HL-60 (cell line): ENCODE data around the gene TANC1.

Experiments used
- POLR2AphosphoS5 ChIP-seq: IDR thresholded peaks from 2 replicates; pipeline ENCODE4 v1.6.1; 2012; ENCODE audit warnings: low read depth
- REST ChIP-seq: IDR thresholded peaks from 2 replicates; pipeline ENCODE4 v1.6.1; 2012; ENCODE audit warnings: low read depth; ENCODE audit not compliant: insufficient replicate concordance
- SPI1 ChIP-seq: IDR thresholded peaks from 2 replicates; pipeline ENCODE4 v1.6.1; 2012; ENCODE audit warnings: low read depth, mild to moderate bottlenecking, borderline replicate concordance
- TF ChIP-seq, protein P1 (sequence below): IDR thresholded peaks from one replicate; pipeline ENCODE4 v1.5.1; 2011; ENCODE audit warnings: low read length, control low read depth, inconsistent platforms; ENCODE audit not compliant: insufficient read depth

GRCh38 chr2:159095813-159096212, 127.4 kb downstream of the TANC1 start:
- TF ChIP-seq, protein P1, sequence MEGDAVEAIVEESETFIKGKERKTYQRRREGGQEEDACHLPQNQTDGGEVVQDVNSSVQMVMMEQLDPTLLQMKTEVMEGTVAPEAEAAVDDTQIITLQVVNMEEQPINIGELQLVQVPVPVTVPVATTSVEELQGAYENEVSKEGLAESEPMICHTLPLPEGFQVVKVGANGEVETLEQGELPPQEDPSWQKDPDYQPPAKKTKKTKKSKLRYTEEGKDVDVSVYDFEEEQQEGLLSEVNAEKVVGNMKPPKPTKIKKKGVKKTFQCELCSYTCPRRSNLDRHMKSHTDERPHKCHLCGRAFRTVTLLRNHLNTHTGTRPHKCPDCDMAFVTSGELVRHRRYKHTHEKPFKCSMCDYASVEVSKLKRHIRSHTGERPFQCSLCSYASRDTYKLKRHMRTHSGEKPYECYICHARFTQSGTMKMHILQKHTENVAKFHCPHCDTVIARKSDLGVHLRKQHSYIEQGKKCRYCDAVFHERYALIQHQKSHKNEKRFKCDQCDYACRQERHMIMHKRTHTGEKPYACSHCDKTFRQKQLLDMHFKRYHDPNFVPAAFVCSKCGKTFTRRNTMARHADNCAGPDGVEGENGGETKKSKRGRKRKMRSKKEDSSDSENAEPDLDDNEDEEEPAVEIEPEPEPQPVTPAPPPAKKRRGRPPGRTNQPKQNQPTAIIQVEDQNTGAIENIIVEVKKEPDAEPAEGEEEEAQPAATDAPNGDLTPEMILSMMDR = no peak
- no peak for TF ChIP-seq REST
- no peak for TF ChIP-seq POLR2AphosphoS5
- TF ChIP-seq SPI1 = no peak
